Hematopoietic multipotent progenitor cell treated with erythropoietin and hydrocortisone succinate and interleukin-3 and kit ligand, for 6 days (in vitro differentiated cells): ENCODE measurements around the gene STK32A.
A peak's percentile ranks its signal among the peaks of the same experiment; 100 is the strongest.
"Not testable (repeated sequence)": the region's sequence is repeated elsewhere in the genome, so short reads cannot be mapped to it uniquely, and the experiment has no call there.

Experiments
- DNase-seq: peaks from one replicate; pipeline ENCODE4 v3.0.0-alpha.2; 2015

STK32A gene

DNA sequence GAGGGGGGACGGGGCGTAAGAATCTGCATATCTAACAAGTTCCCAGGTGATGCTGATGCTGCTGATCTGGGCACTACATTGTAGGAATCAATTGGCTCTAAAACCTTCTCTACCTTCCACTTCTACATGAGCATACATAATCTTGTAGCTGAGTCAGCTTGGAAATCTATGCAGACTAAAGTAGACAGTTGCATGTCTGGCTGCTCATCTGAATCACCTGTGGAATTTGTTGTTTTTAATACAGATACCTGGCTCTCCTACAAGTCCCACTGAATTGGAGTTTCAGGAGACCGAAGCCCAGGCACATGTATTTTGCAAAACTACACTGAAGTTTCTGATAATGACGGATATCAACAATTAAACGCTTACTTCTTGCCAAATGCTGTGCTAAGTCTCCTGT, 113.6 kb downstream of the STK32A start:
- no peak for DNase-seq

DNA sequence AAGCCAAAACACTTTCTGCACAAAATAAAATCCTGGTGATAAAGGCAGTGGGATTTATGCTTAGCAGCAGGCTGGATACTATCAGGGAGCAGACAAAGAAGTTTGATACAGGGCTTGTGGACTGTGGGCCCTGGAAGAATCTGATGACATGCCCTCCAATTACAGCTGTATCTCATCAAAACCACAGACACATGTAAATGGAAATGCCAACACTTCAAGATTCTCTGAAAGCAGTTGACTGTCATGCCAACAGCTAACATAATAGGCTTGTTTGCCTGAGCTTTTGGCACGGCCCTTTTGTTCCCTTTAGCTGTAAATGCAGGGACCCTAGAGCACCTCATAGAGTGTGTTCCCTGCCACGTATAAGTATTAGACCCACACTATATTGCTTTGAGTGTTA, 114.4 kb downstream of the STK32A start:
- DNase-seq = no peak

DNA sequence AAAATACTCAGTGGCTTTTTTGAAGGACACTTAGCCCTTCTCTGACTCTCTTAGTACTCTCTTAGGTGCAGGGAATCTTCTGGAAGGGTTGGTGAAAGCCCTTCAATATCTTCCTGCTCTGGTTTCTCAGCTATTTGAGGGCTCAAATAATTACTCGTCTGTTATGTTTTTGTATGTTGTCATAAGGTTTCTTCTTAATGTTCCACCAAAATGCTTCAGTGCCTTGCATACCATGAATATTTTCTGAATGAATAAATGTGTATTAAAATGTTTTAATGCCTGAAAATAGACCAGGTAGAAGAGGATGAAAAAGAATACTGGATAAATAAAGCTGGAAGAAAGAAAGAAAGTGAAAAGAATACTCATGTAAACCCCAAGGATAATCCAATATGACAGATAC, 124.3 kb downstream of the STK32A start:
- DNase-seq = no peak

DNA sequence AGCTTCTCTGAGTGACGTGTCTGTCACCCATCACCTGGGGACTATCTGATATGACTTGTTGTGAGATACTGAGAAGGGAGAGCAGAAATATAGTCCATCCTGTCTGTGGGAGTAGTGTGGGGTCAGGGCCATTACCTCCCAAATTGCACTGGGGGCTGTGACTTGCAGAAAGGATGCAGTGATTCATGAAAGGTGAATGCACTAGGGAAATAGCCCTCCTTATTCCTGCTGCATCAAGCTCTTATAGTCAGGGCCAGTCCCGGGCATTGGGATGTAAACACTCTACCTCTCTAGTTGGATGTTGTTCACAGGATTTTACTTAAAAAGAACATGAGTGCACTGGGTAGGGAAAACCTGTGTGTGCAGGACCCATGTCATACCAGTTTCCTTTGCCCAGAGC, 124.8 kb downstream of the STK32A start:
- DNase-seq = no peak

DNA sequence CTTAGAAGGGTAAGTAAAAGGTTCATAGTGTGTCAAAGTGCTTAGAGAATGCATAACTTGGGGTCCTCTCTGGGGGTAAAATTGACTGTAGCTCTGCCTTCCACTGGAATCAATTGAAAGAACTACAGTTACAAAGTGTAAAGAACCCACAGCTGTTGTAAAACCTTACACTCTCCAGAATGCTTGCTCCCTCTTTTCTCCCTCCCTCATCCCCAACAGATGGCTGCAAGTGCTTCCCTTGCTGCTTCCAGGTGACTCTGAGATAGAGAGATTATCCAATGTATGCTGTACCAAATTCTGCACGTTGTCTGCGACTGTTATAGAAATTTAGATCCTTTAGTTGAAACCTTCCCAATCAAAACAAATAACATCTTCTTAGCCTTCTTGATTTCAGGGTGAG, 126.0 kb downstream of the STK32A start:
- no peak for DNase-seq

DNA sequence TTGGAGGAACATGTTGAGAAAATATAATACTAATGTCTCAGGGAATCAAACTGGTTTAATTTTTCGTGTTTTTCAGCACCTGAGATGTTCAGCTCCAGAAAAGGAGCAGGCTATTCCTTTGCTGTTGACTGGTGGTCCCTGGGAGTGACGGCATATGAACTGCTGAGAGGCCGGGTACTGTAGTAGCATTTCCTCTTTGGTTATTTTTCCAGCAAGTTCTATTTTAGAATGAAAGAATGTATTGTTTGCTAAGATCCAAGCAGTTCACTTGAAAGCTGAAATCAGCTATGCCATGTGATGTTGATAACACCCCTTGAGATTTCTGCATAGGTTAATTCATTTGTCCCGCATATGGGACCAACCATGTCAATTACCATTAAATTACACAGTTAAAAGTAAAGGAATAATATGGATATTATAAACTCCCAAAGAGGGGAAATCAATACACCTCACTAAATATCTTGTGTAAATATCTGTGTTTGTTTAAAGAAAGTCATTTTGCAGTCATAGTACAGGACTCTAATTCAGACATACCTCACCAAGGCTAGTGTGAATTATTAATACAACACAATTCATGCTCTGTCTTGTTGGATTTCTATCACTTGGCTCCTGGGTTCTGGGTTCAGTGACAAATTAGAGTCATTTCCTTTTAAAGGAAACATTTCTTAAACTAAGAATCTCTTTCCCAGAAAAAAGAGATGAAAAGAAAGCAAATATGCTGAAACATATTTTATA, 126.8 kb downstream of the STK32A start:
- DNase-seq = no peak

DNA sequence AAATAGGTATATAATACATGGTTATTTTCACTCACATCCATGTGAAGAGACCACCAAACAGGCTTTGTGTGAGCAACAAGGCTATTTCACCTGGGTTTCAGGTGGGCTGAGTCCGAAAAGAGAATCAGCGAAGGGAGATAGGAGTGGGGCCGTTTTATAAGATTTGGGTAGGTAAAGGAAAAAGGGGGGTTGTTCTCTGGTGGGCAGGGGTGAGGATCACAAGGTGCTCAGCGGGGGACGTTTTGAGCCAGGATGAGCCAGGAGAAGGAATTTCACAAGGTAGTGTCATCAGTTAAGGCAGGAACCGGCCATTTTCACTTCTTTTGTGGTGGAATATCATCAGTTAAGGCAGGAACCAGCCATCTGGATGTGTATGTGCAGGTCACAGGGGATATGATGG, 132.6 kb downstream of the STK32A start:
- DNase-seq = not testable (repeated sequence)

DNA sequence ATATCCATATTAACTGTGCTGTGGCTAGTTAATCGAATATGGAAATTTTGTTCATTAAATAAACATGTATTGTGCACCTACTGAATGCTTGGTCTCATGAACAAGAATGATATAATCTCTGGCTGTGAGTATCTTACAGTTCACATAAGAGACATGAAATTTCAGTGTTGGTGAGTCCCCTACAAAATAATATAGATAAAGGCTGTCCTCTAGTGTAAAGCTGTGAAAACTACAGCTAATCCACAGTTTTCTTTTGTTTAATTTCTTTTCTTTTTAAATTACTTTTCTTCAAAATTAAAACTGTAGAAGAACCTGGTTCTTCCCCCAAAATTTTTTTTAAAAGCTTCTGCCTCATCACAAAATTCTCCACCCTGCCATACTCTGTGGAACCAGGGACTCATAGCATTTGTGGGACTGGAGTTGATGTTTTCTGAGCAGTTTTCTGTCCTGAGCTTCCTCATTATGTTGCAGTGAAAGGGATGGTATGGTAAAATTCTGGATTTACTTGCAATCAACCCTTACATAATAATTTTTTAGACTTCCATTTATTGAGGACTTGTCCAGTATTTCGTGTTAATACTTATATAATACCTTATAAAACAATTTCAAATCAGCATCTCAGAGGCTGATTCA, 135.0 kb downstream of the STK32A start:
- peak; percentile 31 for DNase-seq

DNA sequence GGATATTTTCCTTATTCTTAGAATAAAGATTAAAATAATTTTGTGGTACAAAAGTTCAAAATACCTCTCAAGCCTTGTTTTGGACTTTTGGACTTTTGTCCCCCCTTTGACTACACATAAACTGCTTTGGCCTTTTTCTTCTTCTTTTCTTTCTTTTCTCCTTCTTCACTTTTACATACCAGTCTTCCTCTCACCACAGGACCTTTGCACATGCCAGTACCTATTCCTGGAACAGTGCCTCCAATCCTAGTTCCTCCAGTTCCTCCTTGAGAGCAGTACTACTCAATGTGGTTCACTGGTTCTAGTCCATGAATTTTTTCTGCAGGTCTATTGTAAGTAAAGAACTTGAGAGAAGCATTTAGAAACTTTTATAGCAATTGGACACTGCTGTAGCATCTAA, 136.5 kb downstream of the STK32A start:
- DNase-seq = no peak

DNA sequence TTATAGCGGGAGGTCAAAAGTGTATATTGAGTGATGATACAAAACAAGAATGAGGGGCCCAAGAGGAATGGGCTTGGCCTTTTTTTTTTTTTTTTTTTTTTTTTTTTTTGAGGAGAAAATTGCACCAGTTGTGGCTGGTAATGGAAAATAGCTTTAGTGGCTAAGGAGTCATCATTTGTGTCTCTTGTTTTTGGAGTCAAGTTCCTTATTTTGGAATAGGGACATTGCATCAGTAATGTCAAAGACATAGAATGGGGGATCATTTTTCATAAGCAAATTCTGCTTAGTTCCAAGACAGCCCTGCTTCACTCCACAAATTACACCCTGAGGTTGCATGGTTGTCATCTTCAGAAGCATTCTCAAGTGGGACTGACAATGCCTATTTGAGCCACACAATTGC, 137.4 kb downstream of the STK32A start:
- no peak for DNase-seq

DNA sequence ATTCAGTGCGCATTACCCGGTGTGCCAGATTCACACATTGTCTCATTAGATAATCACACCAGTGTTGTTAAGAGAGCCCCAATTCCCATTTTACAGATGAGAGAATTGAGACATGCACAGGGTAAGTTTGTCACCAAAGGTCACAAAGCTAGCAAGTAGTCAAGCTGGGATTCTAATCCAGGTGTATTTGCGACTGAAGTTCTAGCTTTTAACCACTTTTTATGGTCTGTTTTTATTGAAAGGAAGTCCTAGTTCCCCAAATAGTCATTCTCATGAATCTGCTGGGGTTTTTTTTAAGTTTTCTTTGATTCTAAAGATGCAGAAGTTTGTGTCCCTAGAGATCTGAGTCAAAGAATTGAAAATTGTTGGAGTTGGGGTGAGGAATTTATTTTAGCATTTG, 138.5 kb downstream of the STK32A start:
- DNase-seq = no peak

DNA sequence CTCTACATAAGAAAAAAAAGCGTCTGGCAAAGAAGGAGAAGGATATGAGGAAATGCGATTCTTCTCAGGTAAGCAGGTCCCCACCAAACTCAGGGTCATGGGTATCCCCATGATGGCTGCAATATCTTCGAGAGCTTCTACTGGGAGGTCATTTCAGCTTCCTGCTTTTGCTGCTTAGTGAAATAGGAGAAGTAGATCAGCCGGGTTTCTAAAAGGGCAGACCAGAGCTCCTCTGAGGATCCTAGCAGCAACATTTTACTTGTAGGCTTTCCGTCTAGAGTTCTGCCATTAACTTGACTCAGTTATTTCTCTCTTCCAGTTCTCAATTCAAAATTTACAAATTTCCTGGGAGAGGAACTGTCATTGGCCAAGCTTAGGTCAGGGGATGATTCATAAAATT, 140.3 kb downstream of the STK32A start:
- no peak for DNase-seq

DNA sequence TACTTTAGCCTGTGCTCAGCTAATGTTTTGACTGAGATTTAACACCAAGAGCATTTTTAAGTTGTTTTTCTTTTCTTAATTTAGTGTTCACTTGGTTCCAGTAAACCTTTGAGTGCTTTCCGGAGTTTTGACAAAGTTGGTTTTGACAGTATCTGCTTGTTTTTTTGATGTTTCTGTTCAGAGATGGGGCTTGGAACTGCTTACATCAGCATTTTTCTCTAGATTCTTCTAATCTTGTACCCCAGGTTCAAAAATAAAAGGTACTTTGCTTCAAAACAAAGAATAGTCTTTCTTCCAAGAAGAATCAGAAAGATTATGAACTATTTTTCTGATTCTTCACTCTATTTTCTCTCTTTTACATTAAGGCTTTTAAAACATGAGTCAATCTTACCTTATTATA, 142.9 kb downstream of the STK32A start:
- DNase-seq = no peak

DNA sequence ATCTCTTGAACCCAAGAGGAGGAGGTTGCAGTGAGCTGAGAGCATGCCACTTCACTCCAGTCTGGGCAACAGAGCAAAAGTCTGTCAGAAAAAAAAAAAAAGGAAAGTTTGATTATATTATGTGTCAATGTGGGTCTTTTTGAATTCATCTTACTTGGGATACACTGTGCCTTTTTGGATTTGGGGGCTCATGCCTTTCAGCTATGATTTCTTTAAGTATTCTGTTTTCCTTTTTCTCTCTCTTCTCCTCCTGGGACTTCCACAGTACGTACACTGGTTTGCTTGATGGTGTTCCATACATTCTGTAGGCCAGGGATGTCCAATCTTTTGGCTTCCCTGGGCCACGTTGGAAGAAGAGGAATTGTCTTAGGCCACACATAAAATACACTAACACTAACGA, 146.7 kb downstream of the STK32A start:
- DNase-seq = no peak

DNA sequence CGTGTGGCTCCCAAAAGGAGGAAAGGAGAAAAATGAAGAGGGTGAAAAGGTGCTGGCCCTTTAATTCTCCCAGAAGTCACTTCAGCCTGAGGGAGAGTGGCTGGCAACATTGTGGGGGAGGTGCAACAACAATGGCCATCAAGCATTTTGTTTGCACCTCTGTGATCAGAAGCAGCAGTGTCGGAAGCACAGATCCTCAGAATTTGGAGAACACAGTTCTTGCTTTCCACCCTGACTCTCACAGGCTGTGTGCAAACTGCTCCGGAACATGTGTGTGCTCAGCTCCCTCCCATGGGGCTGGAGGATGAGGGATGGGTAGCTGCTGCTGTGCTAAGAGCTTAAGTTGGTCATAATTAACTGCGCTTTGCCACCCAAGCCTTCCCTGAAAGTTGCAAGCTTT, 147.9 kb downstream of the STK32A start:
- DNase-seq = no peak

DNA sequence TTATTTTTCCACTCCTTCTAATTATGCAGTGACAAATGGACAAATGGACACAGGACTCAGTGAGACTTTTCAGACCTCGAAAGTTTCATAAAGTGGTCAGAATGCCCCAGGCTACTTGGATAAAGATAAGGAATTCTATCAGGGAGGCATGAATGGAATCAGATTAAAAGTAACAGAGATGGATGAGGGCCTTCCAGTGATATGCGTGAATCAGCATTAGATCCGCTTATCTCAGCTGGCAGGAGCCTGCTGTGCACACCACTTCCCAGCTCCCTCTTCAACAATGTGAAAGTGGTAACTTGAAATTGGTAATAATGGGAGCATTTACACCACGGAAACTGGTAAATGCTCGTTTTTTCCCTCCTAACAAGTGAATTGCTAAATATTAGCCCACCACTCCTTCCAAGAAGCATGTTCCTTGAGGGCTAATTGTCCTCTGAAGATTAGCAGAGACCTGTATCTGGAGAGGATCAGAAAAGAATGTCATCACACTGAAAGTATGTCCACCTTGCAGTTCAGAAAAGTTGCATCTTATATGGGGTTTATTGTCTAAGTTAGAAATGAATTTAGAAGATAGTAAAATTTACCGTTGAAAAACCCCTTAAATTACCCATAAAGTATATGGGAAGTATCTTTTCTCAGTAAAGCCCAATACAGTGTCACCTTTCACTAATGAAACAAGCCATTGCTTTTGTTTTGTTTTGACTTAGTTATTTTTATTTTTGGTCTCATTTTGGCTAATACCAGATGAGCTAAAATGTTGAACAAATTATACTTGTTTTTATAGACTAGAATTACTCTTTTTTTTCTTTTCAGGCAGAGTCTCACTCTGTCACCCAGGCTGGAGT, 149.7 kb downstream of the STK32A start:
- DNase-seq = no peak

DNA sequence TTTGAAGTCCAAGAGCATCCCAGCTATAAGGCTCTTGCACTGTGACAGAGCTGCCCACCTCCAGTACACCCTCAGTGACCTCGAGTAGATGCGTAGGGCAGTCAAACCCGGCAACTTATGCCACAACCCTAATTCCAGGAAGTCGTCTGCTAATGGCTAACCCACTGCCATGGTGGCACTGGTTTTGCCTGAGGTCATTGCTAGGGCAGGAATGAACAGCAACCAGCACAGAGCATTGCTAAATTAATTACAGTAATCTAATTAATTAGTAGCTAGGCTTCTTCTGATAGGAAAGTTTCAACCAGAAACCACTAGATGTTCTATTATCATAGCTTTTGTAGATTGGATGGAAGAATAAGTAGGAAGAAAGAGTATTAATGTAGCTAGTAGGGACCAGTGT, 152.3 kb downstream of the STK32A start:
- DNase-seq = no peak

DNA sequence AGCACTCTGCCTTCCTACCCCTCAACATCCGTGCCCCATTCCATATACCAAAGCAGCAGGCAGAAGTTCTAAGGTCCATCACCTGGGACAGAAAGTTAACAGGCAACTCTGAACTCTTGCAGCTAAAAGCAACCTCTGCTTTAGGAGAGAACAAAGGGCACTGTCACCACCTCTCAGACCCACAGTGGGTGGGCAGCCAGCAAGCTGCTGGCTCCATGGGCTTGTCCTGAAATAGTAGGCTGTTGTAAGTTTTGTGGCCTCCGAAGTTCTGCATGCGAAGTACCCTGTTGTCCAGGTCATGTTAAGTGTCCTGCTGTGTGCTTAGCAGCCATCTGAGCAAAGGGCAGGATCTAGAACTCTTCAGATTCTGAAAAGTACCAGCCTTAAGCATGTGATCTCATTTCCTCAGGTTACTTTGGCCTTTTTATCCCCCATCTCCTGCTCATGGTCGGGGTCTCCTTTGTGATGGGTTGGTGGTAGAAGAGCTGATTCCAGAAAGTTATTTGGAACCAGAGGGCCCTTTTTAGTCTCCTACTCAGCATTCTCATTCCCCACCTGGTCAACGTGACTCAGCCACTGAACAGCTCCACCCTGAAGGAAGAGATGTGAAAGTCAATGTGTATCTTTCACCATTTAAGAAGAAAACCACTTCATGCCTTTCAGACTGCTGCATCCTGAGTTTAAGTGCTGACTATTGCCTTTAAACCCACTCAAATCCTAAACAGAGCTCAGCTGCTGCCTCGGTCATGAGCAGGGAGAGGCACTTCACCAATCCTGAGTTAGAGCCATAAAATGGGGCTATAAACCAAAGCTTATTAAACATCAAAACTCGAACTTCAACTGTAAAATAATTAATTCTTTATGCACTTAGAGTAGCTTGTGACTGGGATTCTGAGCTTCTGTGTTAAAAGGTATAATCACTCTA, 153.6 kb downstream of the STK32A start:
- DNase-seq = no peak

DNA sequence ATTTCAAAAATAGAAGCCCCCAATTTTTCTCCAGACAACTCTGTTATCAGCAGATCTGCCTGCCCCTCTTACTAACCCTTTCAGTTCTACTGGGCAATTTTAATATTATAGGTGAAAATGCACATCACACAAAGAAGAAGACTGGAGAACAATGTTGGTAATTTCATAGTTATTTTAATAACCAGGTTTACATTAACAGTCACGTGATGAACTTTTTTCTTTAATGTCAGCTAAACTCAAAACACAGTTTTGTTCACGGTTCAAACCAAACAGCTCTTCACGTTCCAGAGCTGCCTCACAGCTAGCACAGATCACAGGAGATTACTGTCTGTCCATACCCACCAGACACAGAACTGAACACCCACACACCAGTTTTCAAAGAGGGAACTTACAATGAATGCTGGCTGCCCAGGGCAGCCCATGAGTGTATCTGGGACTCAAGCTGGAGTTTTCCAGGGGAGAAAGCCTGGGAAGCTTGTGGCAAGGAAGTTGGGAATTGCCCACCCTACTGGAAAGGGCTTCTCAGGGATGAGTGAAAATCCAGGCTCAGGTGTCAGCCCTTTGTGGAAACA, 155.9 kb downstream of the STK32A start:
- DNase-seq = no peak

DNA sequence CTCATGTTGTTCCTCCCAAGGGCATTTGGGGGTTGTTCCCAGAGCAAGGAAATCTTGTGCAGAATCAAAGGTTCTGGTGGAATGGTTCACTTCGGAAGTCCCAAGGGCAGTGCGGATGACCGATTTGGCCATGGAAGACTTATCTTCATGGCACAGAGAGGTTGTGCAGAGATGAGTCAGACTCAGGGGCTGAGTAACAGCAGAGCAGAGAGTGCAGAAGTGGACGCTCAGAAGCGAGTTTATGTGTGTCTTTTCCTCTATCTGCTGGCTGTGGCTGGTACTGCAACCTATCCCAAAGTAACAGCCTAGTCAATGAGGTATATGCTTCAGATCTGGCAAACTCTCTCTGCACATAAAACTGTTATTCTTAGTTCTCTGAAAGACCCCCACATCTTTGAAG, 157.0 kb downstream of the STK32A start:
- peak; percentile 63 for DNase-seq

DNA sequence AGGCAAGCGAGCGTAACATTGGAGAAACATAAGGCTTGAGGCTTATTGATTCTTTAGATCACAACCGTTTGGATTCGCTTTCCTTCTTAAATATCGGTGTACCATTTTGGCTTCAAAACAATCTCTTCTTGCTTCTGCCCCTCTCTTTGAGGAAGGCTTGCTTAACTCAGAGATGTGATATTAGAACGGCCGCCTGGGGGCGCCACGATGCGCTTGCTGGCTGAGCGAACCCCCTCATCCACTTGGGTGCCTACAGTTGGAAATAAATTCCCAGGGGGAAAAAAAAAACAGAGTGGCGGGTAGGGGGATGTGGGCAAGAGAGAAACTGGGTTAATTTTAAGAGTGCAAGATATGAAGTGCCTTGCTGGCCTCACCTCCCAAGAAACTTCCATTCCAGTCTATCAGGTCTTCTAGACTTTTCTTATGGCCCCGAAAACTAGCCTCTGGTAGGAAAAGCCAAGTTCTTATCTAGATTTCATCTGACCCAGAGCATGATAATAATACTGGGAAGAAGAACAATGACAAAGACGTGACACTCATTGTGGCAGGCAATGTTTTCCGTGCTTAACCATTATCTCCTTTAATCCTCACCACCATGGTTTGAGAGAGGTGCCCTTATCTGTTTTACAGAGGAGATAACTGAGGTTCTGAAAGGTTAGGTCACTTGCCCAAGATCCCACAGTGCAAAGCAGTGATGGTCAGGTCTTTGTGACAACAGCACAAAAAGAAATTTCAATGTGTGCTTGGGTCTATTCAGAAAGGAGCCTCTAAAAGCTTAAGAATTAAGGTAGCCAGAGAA, 159.2 kb downstream of the STK32A start:
- peak; percentile 30 for DNase-seq
